ENCODE measurements around the gene CD247.

CD247 gene

GRCh38 chr1:167400359-167400953, 117.9 kb downstream of the CD247 start:
- DNase-seq, result no peak

- no peak for DNase-seq
Measured at GRCh38 chr1:167392200-167392696, 126.1 kb downstream of the CD247 start.

DNA sequence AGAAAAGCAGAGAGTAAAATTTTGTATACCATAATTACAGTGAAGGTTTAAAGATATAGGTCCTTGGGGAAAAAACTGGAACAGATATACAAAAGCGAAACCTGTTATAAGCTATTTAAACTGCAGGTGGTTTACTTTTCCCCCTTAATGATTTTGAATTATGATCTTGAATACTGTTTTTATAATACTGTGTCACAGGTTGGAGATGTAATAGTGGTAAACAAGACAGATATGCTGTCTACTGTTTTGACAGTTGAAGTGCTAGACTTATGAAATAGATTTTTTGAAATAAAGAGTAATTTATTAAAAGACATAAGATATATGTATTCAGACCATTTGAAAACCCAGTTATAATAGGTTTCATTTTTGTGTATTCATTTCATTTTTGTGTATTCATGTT, 129.4 kb downstream of the CD247 start:
- DNase-seq, result no peak

DNA sequence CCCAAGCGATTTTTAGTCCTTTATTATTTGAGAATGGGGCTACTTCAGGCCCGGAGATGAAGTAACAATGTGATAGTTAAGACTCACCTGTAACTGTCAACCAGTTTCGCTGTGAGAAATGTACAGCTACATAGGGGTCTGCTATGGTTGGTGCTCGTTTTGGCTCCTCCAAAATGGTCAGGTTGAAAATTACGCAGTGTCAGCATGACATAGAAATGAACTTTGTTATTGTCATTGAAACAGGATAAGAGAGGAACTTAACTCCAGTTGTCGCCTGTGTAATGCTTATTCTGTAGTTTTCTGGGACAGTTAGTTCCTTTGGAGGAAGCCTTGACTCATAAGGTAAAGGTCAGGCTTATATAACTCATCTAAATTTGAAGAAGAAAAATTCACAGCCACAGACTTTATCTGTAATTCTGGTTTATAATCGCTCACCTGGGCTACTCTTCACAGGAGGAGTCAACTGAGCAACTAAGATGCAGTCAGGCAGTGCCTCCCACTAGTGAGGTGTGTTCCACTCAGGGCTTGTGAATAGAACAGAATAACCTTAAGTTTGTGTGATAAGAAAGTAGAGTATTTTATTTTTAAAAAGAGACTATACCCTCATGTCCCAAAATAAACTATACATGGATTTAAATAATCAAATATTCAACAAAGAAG, 130.9 kb downstream of the CD247 start:
- no peak for DNase-seq
